Measurements from ENCODE around the gene DENND2A. TPM values are rescaled to one million over a fixed set of nuclear protein-coding genes. Genes with fewer than 3 reads are reported as not detected.

The DENND2A gene
- total and polyA plus RNA-seq, 10 of the 15 experiments (the other 5 are each of a cell fraction or from before 2014, with no cell fraction given): 0.01 TPM; not detected in 9

DNA sequence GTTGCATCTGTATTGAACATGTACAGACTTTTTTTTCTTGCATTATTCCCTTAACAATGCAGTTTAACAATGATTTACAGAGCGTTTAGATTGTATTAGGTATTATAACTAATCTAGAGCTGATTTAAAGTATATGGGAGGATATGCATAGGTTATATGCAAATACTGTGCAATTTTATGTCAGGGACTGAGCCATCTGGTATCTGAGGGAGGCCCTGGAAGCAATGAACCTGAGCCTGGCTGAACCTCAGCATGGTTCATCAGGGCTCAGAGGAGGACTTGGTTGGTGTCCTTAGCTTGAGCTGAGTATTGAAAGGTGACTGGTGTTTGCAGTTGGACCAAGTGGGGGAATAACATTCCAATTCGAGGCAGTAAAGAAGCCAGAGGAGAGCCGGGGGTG is 36.9 kb upstream of the DENND2A start:
- Histone ChIP-seq H3K27ac (ENCODE audit: control insufficient read depth, insufficient read depth) (no peak overlapping the region), H3K27me3 (replicated peaks in 1 of 2; ENCODE audit: control insufficient read depth in 2 of 2, insufficient read depth in 2 of 2, low read length in 1 of 2) (no peaks in the 10 kb centered on the region), H3K9me3 (replicated peaks; ENCODE audit: control insufficient read depth, insufficient read depth, low read length) (no peaks in the 10 kb centered on the region), H3K79me2 (ENCODE audit: control insufficient read depth, insufficient read depth, low read length) (no peaks in the 10 kb centered on the region; the same call in 1 of the 2 replicates), H3K4me1 (ENCODE audit: control insufficient read depth, insufficient read depth, low read length) (peaks cover 34% of the 10 kb centered on the region), H3K36me3 (ENCODE audit: control insufficient read depth in 2 of 2, insufficient read depth in 2 of 2, low read length in 1 of 2) (0 out of 4 replicates have a peak, but pooled peaks cover 0 to 3% of the 10 kb centered on the region in 2 experiments), H3K9ac (ENCODE audit: control insufficient read depth, insufficient read depth, low read length) (no peak overlapping the region), H4K20me1 (ENCODE audit: control insufficient read depth, insufficient read depth) (no peaks in the 10 kb centered on the region), H3K4me2 (ENCODE audit: control insufficient read depth, insufficient read depth) (no peak overlapping the region), H3K4me3 (no peak overlapping the region), H2AFZ (ENCODE audit: control insufficient read depth, low read depth, low read length) (no peak overlapping the region)
- ChIA-PET POLR2A (no interaction called here), SMC1A (ENCODE audit: uncharacterized antibody, unreplicated experiment) (interaction anchor here (1.2 to 4.8 kb wide), 5 partner anchors 9 to 335 kb away, joined by 3 to 57 read pairs (median 6); partner anchors contain the start of gene MRPS33), RAD21 (ENCODE audit: unreplicated experiment) (interaction anchor here (1.4 kb wide), 1 partner anchor 247 kb away, joined by 3 read pairs; no protein-coding TSS in a partner anchor), CTCF (interaction anchor here (0.5 to 5.6 kb wide), 9 partner anchors 15 to 1297 kb away, joined by 3 to 88 read pairs (median 4); partner anchors contain the start of gene MRPS33)
- no peak for DNase-seq (ENCODE audit: low read depth, low spot score)
- 67% methylated on average over 3 of the region's 3 CpGs for WGBS (ENCODE audit: insufficient coverage, insufficient replicate concordance, low lambda C conversion rate, missing lambda C conversion rate)
- BruUV-seq (replicated peaks): no TSS peak
- ATAC-seq: no peak
- in situ Hi-C loops (cut with MboI) (loop anchor here (10.0 kb wide), 1 partner anchor 337 kb away; the partner anchor contains the start of gene MRPS33), intact Hi-C loops (cut with micrococcal nuclease; ENCODE audit: unreplicated experiment) (loop anchor here (5.0 kb wide), 1 partner anchor 245 kb away; the partner anchor contains the start of gene BRAF)
- FAIRE-seq: no peak
- TF ChIP-seq SIN3A (IDR thresholded peaks at IDR 0.05; ENCODE audit: low read depth, low read length) (no peak), CBX5 (IDR thresholded peaks at IDR 0.05; ENCODE audit: low read depth) (no peak), RAD21 (IDR thresholded peaks at IDR 0.05; ENCODE audit: insufficient read depth, low read depth, low read length) (no peak), SP1 (IDR thresholded peaks at IDR 0.05; ENCODE audit: low read depth, low read length) (no peak), CEBPB (IDR thresholded peaks at IDR 0.05; ENCODE audit: borderline replicate concordance in 1 of 2, low read depth in 2 of 2, low read length in 2 of 2) (no peak), ESRRA (IDR thresholded peaks at IDR 0.05; ENCODE audit: low read length) (no peak), HDAC6 (IDR thresholded peaks at IDR 0.05; ENCODE audit: unreplicated experiment) (no peak), ATF7 (IDR thresholded peaks at IDR 0.05; ENCODE audit: low read depth) (no peak)
- TF ChIP-seq, protein P1, sequence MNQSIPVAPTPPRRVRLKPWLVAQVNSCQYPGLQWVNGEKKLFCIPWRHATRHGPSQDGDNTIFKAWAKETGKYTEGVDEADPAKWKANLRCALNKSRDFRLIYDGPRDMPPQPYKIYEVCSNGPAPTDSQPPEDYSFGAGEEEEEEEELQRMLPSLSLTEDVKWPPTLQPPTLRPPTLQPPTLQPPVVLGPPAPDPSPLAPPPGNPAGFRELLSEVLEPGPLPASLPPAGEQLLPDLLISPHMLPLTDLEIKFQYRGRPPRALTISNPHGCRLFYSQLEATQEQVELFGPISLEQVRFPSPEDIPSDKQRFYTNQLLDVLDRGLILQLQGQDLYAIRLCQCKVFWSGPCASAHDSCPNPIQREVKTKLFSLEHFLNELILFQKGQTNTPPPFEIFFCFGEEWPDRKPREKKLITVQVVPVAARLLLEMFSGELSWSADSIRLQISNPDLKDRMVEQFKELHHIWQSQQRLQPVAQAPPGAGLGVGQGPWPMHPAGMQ (IDR thresholded peaks at IDR 0.05; ENCODE audit: borderline replicate concordance): no peak
- TF ChIP-seq, protein P2, sequence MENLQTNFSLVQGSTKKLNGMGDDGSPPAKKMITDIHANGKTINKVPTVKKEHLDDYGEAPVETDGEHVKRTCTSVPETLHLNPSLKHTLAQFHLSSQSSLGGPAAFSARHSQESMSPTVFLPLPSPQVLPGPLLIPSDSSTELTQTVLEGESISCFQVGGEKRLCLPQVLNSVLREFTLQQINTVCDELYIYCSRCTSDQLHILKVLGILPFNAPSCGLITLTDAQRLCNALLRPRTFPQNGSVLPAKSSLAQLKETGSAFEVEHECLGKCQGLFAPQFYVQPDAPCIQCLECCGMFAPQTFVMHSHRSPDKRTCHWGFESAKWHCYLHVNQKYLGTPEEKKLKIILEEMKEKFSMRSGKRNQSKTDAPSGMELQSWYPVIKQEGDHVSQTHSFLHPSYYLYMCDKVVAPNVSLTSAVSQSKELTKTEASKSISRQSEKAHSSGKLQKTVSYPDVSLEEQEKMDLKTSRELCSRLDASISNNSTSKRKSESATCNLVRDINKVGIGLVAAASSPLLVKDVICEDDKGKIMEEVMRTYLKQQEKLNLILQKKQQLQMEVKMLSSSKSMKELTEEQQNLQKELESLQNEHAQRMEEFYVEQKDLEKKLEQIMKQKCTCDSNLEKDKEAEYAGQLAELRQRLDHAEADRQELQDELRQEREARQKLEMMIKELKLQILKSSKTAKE (IDR thresholded peaks at IDR 0.05; ENCODE audit: low read depth, poor library complexity, severe bottlenecking): no peak
- TF ChIP-seq, protein P3, sequence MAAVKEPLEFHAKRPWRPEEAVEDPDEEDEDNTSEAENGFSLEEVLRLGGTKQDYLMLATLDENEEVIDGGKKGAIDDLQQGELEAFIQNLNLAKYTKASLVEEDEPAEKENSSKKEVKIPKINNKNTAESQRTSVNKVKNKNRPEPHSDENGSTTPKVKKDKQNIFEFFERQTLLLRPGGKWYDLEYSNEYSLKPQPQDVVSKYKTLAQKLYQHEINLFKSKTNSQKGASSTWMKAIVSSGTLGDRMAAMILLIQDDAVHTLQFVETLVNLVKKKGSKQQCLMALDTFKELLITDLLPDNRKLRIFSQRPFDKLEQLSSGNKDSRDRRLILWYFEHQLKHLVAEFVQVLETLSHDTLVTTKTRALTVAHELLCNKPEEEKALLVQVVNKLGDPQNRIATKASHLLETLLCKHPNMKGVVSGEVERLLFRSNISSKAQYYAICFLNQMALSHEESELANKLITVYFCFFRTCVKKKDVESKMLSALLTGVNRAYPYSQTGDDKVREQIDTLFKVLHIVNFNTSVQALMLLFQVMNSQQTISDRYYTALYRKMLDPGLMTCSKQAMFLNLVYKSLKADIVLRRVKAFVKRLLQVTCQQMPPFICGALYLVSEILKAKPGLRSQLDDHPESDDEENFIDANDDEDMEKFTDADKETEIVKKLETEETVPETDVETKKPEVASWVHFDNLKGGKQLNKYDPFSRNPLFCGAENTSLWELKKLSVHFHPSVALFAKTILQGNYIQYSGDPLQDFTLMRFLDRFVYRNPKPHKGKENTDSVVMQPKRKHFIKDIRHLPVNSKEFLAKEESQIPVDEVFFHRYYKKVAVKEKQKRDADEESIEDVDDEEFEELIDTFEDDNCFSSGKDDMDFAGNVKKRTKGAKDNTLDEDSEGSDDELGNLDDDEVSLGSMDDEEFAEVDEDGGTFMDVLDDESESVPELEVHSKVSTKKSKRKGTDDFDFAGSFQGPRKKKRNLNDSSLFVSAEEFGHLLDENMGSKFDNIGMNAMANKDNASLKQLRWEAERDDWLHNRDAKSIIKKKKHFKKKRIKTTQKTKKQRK (IDR thresholded peaks at IDR 0.05; ENCODE audit: low read depth, low read length): no peak
- TF ChIP-seq, protein P4, sequence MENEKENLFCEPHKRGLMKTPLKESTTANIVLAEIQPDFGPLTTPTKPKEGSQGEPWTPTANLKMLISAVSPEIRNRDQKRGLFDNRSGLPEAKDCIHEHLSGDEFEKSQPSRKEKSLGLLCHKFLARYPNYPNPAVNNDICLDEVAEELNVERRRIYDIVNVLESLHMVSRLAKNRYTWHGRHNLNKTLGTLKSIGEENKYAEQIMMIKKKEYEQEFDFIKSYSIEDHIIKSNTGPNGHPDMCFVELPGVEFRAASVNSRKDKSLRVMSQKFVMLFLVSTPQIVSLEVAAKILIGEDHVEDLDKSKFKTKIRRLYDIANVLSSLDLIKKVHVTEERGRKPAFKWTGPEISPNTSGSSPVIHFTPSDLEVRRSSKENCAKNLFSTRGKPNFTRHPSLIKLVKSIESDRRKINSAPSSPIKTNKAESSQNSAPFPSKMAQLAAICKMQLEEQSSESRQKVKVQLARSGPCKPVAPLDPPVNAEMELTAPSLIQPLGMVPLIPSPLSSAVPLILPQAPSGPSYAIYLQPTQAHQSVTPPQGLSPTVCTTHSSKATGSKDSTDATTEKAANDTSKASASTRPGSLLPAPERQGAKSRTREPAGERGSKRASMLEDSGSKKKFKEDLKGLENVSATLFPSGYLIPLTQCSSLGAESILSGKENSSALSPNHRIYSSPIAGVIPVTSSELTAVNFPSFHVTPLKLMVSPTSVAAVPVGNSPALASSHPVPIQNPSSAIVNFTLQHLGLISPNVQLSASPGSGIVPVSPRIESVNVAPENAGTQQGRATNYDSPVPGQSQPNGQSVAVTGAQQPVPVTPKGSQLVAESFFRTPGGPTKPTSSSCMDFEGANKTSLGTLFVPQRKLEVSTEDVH (IDR thresholded peaks at IDR 0.05; ENCODE audit: low read depth, partially characterized antibody): no peak

All from GM12878 (cell line).